Upper lobe of left lung (tissue), 4 donors: ENCODE data around the gene CRYAB.

Experiments used
- POLR2A ChIP-seq, 4 donors: fragments of 450-650 bp; IDR thresholded peaks; one replicate each; pipeline ENCODE4 v1.5.1; 2016 to 2017; ENCODE audit warnings: antibody characterized with exemption in 4 of 4, mild to moderate bottlenecking in 2 of 4
- POLR2AphosphoS5 ChIP-seq, 2 donors: sonication (generic); formaldehyde crosslinking; IDR thresholded peaks; one replicate each; pipeline ENCODE4 v1.5.1; 2017; ENCODE audit warnings: antibody characterized with exemption in 2 of 2
- TF ChIP-seq, protein P1 (sequence below), 6 experiments: fragments of 450-650 bp in 4 of 6; fragments of 200-600 bp in 2 of 6; sonication (generic) in 2 of 6; IDR thresholded peaks; one replicate each; pipeline ENCODE4 v1.5.1; 2016 to 2019; ENCODE audit warnings: antibody characterized with exemption in 6 of 6

DNA sequence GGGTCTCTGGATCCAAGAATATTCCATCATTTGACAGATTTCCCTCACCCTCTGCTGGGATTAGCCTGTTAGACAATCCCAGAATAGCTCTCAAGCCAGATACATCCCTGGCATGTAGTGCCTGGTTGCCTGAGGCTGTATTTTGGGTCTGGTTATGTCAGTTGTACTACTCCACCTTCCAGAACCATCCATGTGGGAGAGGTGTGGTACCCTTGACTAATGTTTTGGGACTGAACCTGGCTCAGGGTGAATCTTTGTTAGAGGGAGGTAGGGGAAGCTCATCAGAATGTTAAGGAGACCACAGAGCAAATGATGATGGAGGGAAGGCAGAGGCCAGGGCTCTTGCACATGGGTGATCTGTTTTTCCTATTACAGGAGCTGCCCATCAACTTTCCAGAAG lies 12.4 kb upstream of the CRYAB start:
- TF ChIP-seq POLR2A (IDR thresholded peaks at IDR 0.05) (no peak), POLR2AphosphoS5 (IDR thresholded peaks at IDR 0.05) (no peak)
- TF ChIP-seq, protein P1, sequence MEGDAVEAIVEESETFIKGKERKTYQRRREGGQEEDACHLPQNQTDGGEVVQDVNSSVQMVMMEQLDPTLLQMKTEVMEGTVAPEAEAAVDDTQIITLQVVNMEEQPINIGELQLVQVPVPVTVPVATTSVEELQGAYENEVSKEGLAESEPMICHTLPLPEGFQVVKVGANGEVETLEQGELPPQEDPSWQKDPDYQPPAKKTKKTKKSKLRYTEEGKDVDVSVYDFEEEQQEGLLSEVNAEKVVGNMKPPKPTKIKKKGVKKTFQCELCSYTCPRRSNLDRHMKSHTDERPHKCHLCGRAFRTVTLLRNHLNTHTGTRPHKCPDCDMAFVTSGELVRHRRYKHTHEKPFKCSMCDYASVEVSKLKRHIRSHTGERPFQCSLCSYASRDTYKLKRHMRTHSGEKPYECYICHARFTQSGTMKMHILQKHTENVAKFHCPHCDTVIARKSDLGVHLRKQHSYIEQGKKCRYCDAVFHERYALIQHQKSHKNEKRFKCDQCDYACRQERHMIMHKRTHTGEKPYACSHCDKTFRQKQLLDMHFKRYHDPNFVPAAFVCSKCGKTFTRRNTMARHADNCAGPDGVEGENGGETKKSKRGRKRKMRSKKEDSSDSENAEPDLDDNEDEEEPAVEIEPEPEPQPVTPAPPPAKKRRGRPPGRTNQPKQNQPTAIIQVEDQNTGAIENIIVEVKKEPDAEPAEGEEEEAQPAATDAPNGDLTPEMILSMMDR (IDR thresholded peaks at IDR 0.05), result no peak
